Measurements from ENCODE around the gene SPOCK1. TPM values are rescaled to one million over a fixed set of nuclear protein-coding genes. Genes with fewer than 3 reads are reported as not detected.

Gene SPOCK1
- total and polyA plus RNA-seq, 2 experiments from 2014 or later, result 268 to 471 TPM

GRCh38 chr5:137032929-137033328, 466.2 kb downstream of the SPOCK1 start:
- no peak overlapping the region for H3K4me3 ChIP-seq
- no peaks in the 10 kb centered on the region for H3K9me2 ChIP-seq (ENCODE audit: insufficient read depth)
- no peaks in the 10 kb centered on the region for H3K27me3 ChIP-seq (replicated peaks; ENCODE audit: insufficient read depth)
- no peak overlapping the region for H3K9ac ChIP-seq
- DNase-seq, result no peak
- no peaks in the 10 kb centered on the region; the same call in 1 of the 2 replicates for H3K79me2 ChIP-seq (ENCODE audit: insufficient read depth)
- no peak overlapping the region for H3K4me2 ChIP-seq (ENCODE audit: unreplicated experiment)
- no peak overlapping the region for H2AFZ ChIP-seq
- H3K36me3 ChIP-seq (ENCODE audit: low read depth), result no peaks in the 10 kb centered on the region
- H3K27ac ChIP-seq, result no peak overlapping the region
- 91 to 93% methylated on average over 8 of the region's 8 CpGs for WGBS, 2 experiments (ENCODE audit: low coverage in 1 of 2, low lambda C conversion rate in 2 of 2, missing lambda C conversion rate in 2 of 2)
- no peaks in the 10 kb centered on the region for H3F3A ChIP-seq (ENCODE audit: insufficient read depth)
- H3K9me3 ChIP-seq (ENCODE audit: low read depth), result no peaks in the 10 kb centered on the region
- TF ChIP-seq EZH2phosphoT487 (IDR thresholded peaks at IDR 0.05; ENCODE audit: insufficient read depth, low read depth), result no peak
- TF ChIP-seq EZH2 (IDR thresholded peaks at IDR 0.05; ENCODE audit: insufficient read depth, poor library complexity, severe bottlenecking), result no peak
- no peaks in the 10 kb centered on the region for H4K20me1 ChIP-seq (ENCODE audit: insufficient read depth)
- in situ Hi-C loops (cut with MboI), result no loop called here
- H3K4me1 ChIP-seq (ENCODE audit: insufficient read depth), result 0 out of 2 replicates have a peak, but pooled peaks cover 3% of the 10 kb centered on the region

GRCh38 chr5:137027758-137028157, 471.4 kb downstream of the SPOCK1 start:
- no peak for DNase-seq
- Histone ChIP-seq H3K27me3 (replicated peaks; ENCODE audit: insufficient read depth) (no peaks in the 10 kb centered on the region), H3F3A (ENCODE audit: insufficient read depth) (no peaks in the 10 kb centered on the region), H4K20me1 (ENCODE audit: insufficient read depth) (no peaks in the 10 kb centered on the region), H3K27ac (no peak overlapping the region), H3K4me2 (ENCODE audit: unreplicated experiment) (no peak overlapping the region), H3K4me1 (ENCODE audit: insufficient read depth) (no peaks in the 10 kb centered on the region), H3K9ac (no peak overlapping the region), H3K36me3 (ENCODE audit: low read depth) (no peaks in the 10 kb centered on the region), H3K9me3 (ENCODE audit: low read depth) (no peaks in the 10 kb centered on the region), H3K4me3 (no peak overlapping the region), H2AFZ (no peak overlapping the region), H3K79me2 (ENCODE audit: insufficient read depth) (no peaks in the 10 kb centered on the region; the same call in 1 of the 2 replicates), H3K9me2 (ENCODE audit: insufficient read depth) (no peaks in the 10 kb centered on the region)
- WGBS, 2 experiments (ENCODE audit: low coverage in 1 of 2, low lambda C conversion rate in 2 of 2, missing lambda C conversion rate in 2 of 2), result 71 to 75% methylated on average over 1 of the region's 1 CpG
- no peak for TF ChIP-seq EZH2 (IDR thresholded peaks at IDR 0.05; ENCODE audit: insufficient read depth, poor library complexity, severe bottlenecking)
- no peak for TF ChIP-seq EZH2phosphoT487 (IDR thresholded peaks at IDR 0.05; ENCODE audit: insufficient read depth, low read depth)
- in situ Hi-C loops (cut with MboI), result no loop called here

GRCh38 chr5:137026296-137026695, 472.8 kb downstream of the SPOCK1 start:
- no peak for DNase-seq
- no peaks in the 10 kb centered on the region for H3K9me2 ChIP-seq (ENCODE audit: insufficient read depth)

GRCh38 chr5:137024044-137024443, 475.1 kb downstream of the SPOCK1 start:
- Histone ChIP-seq H3K79me2 (ENCODE audit: insufficient read depth) (peaks cover 4% of the 10 kb centered on the region; the same call in 1 of the 2 replicates), H3K4me1 (ENCODE audit: insufficient read depth) (0 out of 2 replicates have a peak, but pooled peaks cover 4% of the 10 kb centered on the region), H3K9me3 (ENCODE audit: low read depth) (no peaks in the 10 kb centered on the region), H3K27ac (no peak overlapping the region), H3F3A (ENCODE audit: insufficient read depth) (no peaks in the 10 kb centered on the region), H2AFZ (no peak overlapping the region), H3K9me2 (ENCODE audit: insufficient read depth) (no peaks in the 10 kb centered on the region), H3K4me3 (no peak overlapping the region), H3K4me2 (ENCODE audit: unreplicated experiment) (no peak overlapping the region), H3K36me3 (ENCODE audit: low read depth) (no peaks in the 10 kb centered on the region), H3K27me3 (replicated peaks; ENCODE audit: insufficient read depth) (no peaks in the 10 kb centered on the region), H4K20me1 (ENCODE audit: insufficient read depth) (no peaks in the 10 kb centered on the region), H3K9ac (no peak overlapping the region)
- in situ Hi-C loops (cut with MboI), result no loop called here
- DNase-seq, result no peak
- TF ChIP-seq EZH2phosphoT487 (IDR thresholded peaks at IDR 0.05; ENCODE audit: insufficient read depth, low read depth) (no peak), EZH2 (IDR thresholded peaks at IDR 0.05; ENCODE audit: insufficient read depth, poor library complexity, severe bottlenecking) (no peak)
- 78 to 82% methylated on average over 4 of the region's 4 CpGs for WGBS, 2 experiments (ENCODE audit: low coverage in 1 of 2, low lambda C conversion rate in 2 of 2, missing lambda C conversion rate in 2 of 2)

More at GRCh38 chr5:137026296-137026695, 472.8 kb downstream of the SPOCK1 start:
- no peak for TF ChIP-seq EZH2phosphoT487 (IDR thresholded peaks at IDR 0.05; ENCODE audit: insufficient read depth, low read depth)
- no peak for TF ChIP-seq EZH2 (IDR thresholded peaks at IDR 0.05; ENCODE audit: insufficient read depth, poor library complexity, severe bottlenecking)
- no peaks in the 10 kb centered on the region for H3K27me3 ChIP-seq (replicated peaks; ENCODE audit: insufficient read depth)
- 0 out of 2 replicates have a peak, but pooled peaks cover 4% of the 10 kb centered on the region for H3K4me1 ChIP-seq (ENCODE audit: insufficient read depth)
- H3K4me3 ChIP-seq, result no peak overlapping the region
- no peaks in the 10 kb centered on the region for H3K9me3 ChIP-seq (ENCODE audit: low read depth)
- H3K36me3 ChIP-seq (ENCODE audit: low read depth), result no peaks in the 10 kb centered on the region
- no peak overlapping the region for H3K27ac ChIP-seq
- H3F3A ChIP-seq (ENCODE audit: insufficient read depth), result no peaks in the 10 kb centered on the region
- H3K4me2 ChIP-seq (ENCODE audit: unreplicated experiment), result no peak overlapping the region
- H3K79me2 ChIP-seq (ENCODE audit: insufficient read depth), result no peaks in the 10 kb centered on the region; the same call in 1 of the 2 replicates
- WGBS, 2 experiments (ENCODE audit: low coverage in 1 of 2, low lambda C conversion rate in 2 of 2, missing lambda C conversion rate in 2 of 2), result 83 to 86% methylated on average over 2 of the region's 2 CpGs
- H3K9ac ChIP-seq, result no peak overlapping the region
- in situ Hi-C loops (cut with MboI), result no loop called here
- no peaks in the 10 kb centered on the region for H4K20me1 ChIP-seq (ENCODE audit: insufficient read depth)
- H2AFZ ChIP-seq, result no peak overlapping the region
